Measurements from ENCODE around the gene PIK3R1. TPM values are rescaled to one million over a fixed set of nuclear protein-coding genes. Genes with fewer than 3 reads are reported as not detected.

The PIK3R1 gene
- total RNA-seq, 1 donor from 2014 or later, result 24.2 TPM

DNA sequence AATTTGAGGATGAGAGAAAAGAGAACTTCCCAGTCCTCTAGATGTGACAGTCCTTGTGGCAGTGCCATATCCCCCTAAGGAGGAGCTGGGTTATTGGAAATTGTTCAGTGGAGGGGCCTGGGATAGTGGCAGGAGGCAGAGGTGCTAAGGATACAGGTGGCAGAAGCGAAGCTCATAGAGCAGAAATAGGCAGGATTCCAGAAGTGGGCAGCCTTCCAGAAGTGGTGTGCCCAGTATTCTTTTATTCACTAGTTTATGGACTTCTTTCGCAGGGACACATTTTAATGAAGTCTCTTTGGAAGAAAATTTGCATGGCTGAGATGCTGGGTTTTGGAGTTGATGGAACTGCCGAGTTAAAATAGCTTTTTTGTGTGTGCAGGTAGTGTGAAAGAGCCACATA, 6.8 kb downstream of the PIK3R1 start:
- Histone ChIP-seq H3K9me3 (ENCODE audit: low read depth) (no peaks in the 10 kb centered on the region), H3K9ac (no peak overlapping the region), H3K36me3 (no peaks in the 10 kb centered on the region), H3K4me2 (no peak overlapping the region), H3K27ac (no peak overlapping the region), H4K20me1 (ENCODE audit: low read depth) (peaks cover 66% of the 10 kb centered on the region), H3K4me1 (peaks cover 14% of the 10 kb centered on the region), H2AFZ (replicated peaks) (no peak overlapping the region), H3K79me2 (ENCODE audit: low read depth) (peaks cover 56% of the 10 kb centered on the region), H3K4me3 (no peak overlapping the region), H3F3A (ENCODE audit: low read depth) (peaks cover under 1% of the 10 kb centered on the region), H3K27me3 (peaks cover 17% of the 10 kb centered on the region)
- TF ChIP-seq EZH2 (IDR thresholded peaks at IDR 0.05) (no peak), CTCF (IDR thresholded peaks at IDR 0.05) (no peak), EZH2phosphoT487 (IDR thresholded peaks at IDR 0.05) (no peak)
- peaks cover 39% of the 10 kb centered on the region for H3K4me1 Mint-ChIP-seq
- H3K4me3 Mint-ChIP-seq, result no peak overlapping the region
- H3K36me3 Mint-ChIP-seq, result peaks cover 36% of the 10 kb centered on the region
- no peak for DNase-seq (ENCODE audit: low spot score)
- H3K27ac Mint-ChIP-seq, result no peak overlapping the region
- no peaks in the 10 kb centered on the region for H3K27me3 Mint-ChIP-seq (ENCODE audit: insufficient read depth, low read depth)
- peaks cover 4% of the 10 kb centered on the region for H3K9me3 Mint-ChIP-seq

GRCh38 chr5:68222824-68223354, 7.3 kb downstream of the PIK3R1 start:
- Mint-ChIP-seq H3K27me3 (ENCODE audit: insufficient read depth, low read depth) (no peaks in the 10 kb centered on the region), H3K27ac (no peak overlapping the region), H3K9me3 (peaks cover 4% of the 10 kb centered on the region), H3K4me3 (no peak overlapping the region), H3K36me3 (peaks cover 41% of the 10 kb centered on the region), H3K4me1 (peaks cover 33% of the 10 kb centered on the region)
- no peak overlapping the region for H2AFZ ChIP-seq (replicated peaks)
- TF ChIP-seq CTCF (IDR thresholded peaks at IDR 0.05), result no peak
- TF ChIP-seq EZH2 (IDR thresholded peaks at IDR 0.05), result no peak
- TF ChIP-seq EZH2phosphoT487 (IDR thresholded peaks at IDR 0.05), result no peak
- peaks cover 60% of the 10 kb centered on the region for H4K20me1 ChIP-seq (ENCODE audit: low read depth)
- peaks cover 11% of the 10 kb centered on the region for H3K27me3 ChIP-seq
- no peaks in the 10 kb centered on the region for H3K36me3 ChIP-seq
- H3K79me2 ChIP-seq (ENCODE audit: low read depth), result peaks cover 50% of the 10 kb centered on the region
- no peak overlapping the region for H3K9ac ChIP-seq
- H3K4me2 ChIP-seq, result no peak overlapping the region
- H3K9me3 ChIP-seq (ENCODE audit: low read depth), result no peaks in the 10 kb centered on the region
- H3F3A ChIP-seq (ENCODE audit: low read depth), result no peaks in the 10 kb centered on the region
- H3K27ac ChIP-seq, result no peak overlapping the region
- peaks cover 9% of the 10 kb centered on the region for H3K4me1 ChIP-seq
- no peak overlapping the region for H3K4me3 ChIP-seq
- DNase-seq (ENCODE audit: low spot score), result no peak

DNA sequence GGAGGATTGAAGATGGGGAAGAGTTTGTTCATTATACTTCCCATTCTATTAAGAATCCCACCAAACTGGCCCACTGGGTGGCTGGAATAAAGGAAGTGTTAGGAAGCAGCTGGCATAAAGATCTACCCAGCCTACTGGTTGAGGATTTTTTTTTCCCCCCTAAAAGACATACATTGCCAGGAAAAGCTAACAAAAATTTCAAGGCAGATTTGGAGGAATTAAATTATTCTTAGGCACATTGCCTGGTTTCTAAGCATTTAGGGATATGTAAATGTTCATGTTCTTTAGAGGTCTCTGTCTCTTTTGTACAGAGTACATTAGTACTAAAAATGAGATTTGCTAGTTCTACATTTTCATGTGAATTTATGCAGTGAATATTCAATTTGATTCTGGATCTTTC, 8.3 kb downstream of the PIK3R1 start:
- Histone ChIP-seq H2AFZ (replicated peaks) (no peak overlapping the region), H3K4me1 (no peaks in the 10 kb centered on the region), H3K9ac (no peak overlapping the region), H3K9me3 (ENCODE audit: low read depth) (no peaks in the 10 kb centered on the region), H3K27me3 (peaks cover 1% of the 10 kb centered on the region), H3K4me3 (no peak overlapping the region), H3K27ac (no peak overlapping the region), H3F3A (ENCODE audit: low read depth) (no peaks in the 10 kb centered on the region), H3K4me2 (no peak overlapping the region), H3K36me3 (no peaks in the 10 kb centered on the region), H3K79me2 (ENCODE audit: low read depth) (peaks cover 44% of the 10 kb centered on the region), H4K20me1 (ENCODE audit: low read depth) (peaks cover 50% of the 10 kb centered on the region)
- H3K27me3 Mint-ChIP-seq (ENCODE audit: insufficient read depth, low read depth), result no peaks in the 10 kb centered on the region
- H3K9me3 Mint-ChIP-seq, result peaks cover 4% of the 10 kb centered on the region
- peaks cover 25% of the 10 kb centered on the region for H3K4me1 Mint-ChIP-seq
- H3K27ac Mint-ChIP-seq, result no peak overlapping the region
- H3K36me3 Mint-ChIP-seq, result peaks cover 45% of the 10 kb centered on the region
- no peak for DNase-seq (ENCODE audit: low spot score)
- no peak overlapping the region for H3K4me3 Mint-ChIP-seq
- TF ChIP-seq CTCF (IDR thresholded peaks at IDR 0.05), result no peak
- TF ChIP-seq EZH2 (IDR thresholded peaks at IDR 0.05), result no peak
- no peak for TF ChIP-seq EZH2phosphoT487 (IDR thresholded peaks at IDR 0.05)

Data from neural progenitor cell (in vitro differentiated cells).